Progenitor cell of endocrine pancreas (in vitro differentiated cells): ENCODE results near the gene LEMD1. TPM values are rescaled to one million over a fixed set of nuclear protein-coding genes. Genes with fewer than 3 reads are reported as not detected.

Source experiments
- DNase-seq: peaks from one replicate; pipeline ENCODE4 v3.0.0; 2021; ENCODE audit warnings: low spot score; ENCODE audit not compliant: unreplicated experiment
- H3K27ac Mint-ChIP-seq: 2 replicates; pipeline ENCODE4 v1.8.0; 2021; ENCODE audit warnings: mild to moderate bottlenecking, moderate library complexity, mixed read lengths
- H3K27me3 Mint-ChIP-seq: 2 replicates; pipeline ENCODE4 v1.8.0; 2021; ENCODE audit warnings: mixed read lengths
- H3K36me3 Mint-ChIP-seq: 2 replicates; pipeline ENCODE4 v1.8.0; 2022; ENCODE audit warnings: mixed read lengths; ENCODE audit not compliant: insufficient read depth
- H3K4me1 Mint-ChIP-seq: 2 replicates; pipeline ENCODE4 v1.8.0; 2021; ENCODE audit warnings: low read depth, mixed read lengths
- H3K4me3 Mint-ChIP-seq: 2 replicates; pipeline ENCODE4 v1.8.0; 2021; ENCODE audit warnings: low read depth, mild to moderate bottlenecking, moderate library complexity, mixed read lengths
- H3K9me3 Mint-ChIP-seq: 2 replicates; pipeline ENCODE4 v1.8.0; 2021; ENCODE audit warnings: low read depth, mixed read lengths
- CTCF ChIP-seq: fragments of 200-600 bp; sonication (generic); IDR thresholded peaks from one replicate; pipeline ENCODE4 v1.5.0; 2021; ENCODE audit warnings: antibody characterized with exemption, mild to moderate bottlenecking; ENCODE audit not compliant: unreplicated experiment
- total RNA-seq: library from RNA; stranded (reverse); gene quantifications from 2 replicates; pipeline ENCODE4 v1.2.1, GENCODE V29; 2021

LEMD1 gene
- total RNA-seq, 1 donor from 2014 or later = 13.9 TPM

DNA sequence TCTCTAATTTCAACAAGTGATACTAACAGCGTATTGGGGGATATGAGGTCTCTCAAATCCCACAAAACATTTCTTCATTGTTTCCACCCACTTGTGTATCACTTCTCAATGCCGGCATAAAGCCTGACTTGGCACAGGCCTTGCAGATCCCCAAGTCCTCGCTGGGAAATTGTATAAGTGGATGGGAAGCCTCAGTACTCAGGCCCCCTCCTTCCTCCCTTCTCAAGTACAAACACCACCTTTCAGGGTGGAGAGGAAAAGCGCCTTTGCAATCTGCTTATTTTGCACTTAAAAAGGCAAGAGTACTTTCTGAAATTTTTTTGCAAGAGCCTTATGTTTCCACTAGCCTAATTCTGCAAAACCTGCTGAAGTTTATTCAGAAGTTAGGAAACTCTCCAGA, 39.3 kb downstream of the LEMD1 start:
- Mint-ChIP-seq H3K9me3 (no peaks in the 10 kb centered on the region), H3K4me3 (no peak overlapping the region), H3K36me3 (peaks cover 2% of the 10 kb centered on the region), H3K27ac (no peak overlapping the region), H3K4me1 (no peaks in the 10 kb centered on the region), H3K27me3 (peaks cover 15% of the 10 kb centered on the region)
- DNase-seq = no peak
- no peak for TF ChIP-seq CTCF

DNA sequence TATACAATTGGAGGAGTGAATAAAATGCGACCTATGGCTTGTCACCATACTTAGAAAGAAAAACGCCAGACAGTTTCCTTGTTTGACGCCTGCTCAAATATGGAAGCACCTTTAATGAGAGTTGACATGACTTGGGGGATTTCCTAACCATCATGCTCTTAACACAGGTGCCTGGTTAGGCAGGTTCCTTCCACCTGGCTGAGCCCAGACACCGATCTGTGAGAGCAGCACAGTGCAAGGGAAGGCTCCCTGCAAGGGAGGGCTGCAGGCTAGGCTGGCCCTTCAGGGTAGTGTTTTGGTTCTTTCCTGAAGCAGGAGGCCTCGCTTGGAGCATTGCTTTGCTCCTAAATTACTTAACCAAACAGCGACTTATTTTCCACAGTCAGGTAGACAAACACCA, 40.6 kb downstream of the LEMD1 start:
- Mint-ChIP-seq H3K4me3 (no peak overlapping the region), H3K36me3 (peaks cover 2% of the 10 kb centered on the region), H3K27me3 (peaks cover 20% of the 10 kb centered on the region), H3K27ac (no peak overlapping the region), H3K4me1 (peaks cover under 1% of the 10 kb centered on the region), H3K9me3 (no peaks in the 10 kb centered on the region)
- no peak for DNase-seq
- no peak for TF ChIP-seq CTCF

DNA sequence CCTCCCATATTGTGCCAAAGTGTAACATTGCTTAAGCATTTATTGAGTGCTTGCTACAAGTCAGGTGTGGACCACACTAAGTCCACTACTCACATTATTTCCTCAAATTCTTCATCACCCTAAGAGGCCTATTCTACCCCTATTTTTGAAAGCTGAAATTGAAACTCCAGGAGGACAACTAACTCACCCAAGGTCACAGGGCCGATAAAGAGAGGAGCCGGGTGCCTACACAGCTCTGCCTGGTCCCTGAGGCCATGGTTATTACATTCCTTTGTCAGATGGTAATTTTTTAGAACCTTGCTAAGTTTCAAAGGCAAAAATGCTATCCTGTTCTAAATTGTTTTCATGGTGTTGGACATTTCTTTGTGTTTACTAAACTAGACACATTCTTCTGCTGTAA, 41.0 kb downstream of the LEMD1 start:
- Mint-ChIP-seq H3K27ac (no peak overlapping the region), H3K36me3 (peaks cover 2% of the 10 kb centered on the region), H3K27me3 (peaks cover 24% of the 10 kb centered on the region), H3K9me3 (no peaks in the 10 kb centered on the region), H3K4me3 (no peak overlapping the region), H3K4me1 (peaks cover 5% of the 10 kb centered on the region)
- no peak for TF ChIP-seq CTCF
- no peak for DNase-seq

GRCh38 chr1:205379056-205379455, 42.8 kb downstream of the LEMD1 start:
- peaks cover 2% of the 10 kb centered on the region for H3K36me3 Mint-ChIP-seq
- no peaks in the 10 kb centered on the region for H3K9me3 Mint-ChIP-seq
- DNase-seq = no peak
- peaks cover 6% of the 10 kb centered on the region for H3K4me1 Mint-ChIP-seq
- TF ChIP-seq CTCF = no peak
- H3K27me3 Mint-ChIP-seq = peaks cover 32% of the 10 kb centered on the region
- no peak overlapping the region for H3K27ac Mint-ChIP-seq
- no peak overlapping the region for H3K4me3 Mint-ChIP-seq

DNA sequence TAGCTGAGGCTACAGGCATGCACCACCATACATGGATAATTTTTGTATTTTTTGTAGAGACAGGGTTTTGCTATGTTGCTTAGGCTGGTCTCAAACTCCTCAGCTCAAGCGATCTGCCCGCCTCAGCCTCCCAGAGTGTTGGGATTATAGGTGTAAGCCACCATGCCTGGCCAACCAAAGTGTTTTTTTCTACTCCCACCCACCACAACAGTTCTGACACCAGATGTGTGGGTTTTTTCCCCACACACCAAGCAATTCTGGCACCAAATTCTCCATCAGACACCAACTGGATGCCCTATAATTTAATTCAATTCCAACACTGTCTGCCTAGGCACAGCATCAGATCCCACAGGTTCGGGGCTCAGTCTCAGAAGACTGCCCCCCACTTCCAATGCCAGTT, 44.5 kb downstream of the LEMD1 start:
- H3K27me3 Mint-ChIP-seq = peaks cover 47% of the 10 kb centered on the region
- no peak overlapping the region for H3K27ac Mint-ChIP-seq
- H3K4me1 Mint-ChIP-seq = peaks cover 13% of the 10 kb centered on the region
- no peak for TF ChIP-seq CTCF
- H3K36me3 Mint-ChIP-seq = peaks cover 2% of the 10 kb centered on the region
- H3K4me3 Mint-ChIP-seq = no peak overlapping the region
- H3K9me3 Mint-ChIP-seq = no peaks in the 10 kb centered on the region
- no peak for DNase-seq
